ENCODE measurements around the gene SPATA13. TPM values are rescaled to one million over a fixed set of nuclear protein-coding genes. Genes with fewer than 3 reads are reported as not detected.

The SPATA13 gene
- total RNA-seq, 3 donors from 2014 or later (not counting 1 experiment from before 2014, with no cell fraction given) = 108 to 141 (median 141) TPM

DNA sequence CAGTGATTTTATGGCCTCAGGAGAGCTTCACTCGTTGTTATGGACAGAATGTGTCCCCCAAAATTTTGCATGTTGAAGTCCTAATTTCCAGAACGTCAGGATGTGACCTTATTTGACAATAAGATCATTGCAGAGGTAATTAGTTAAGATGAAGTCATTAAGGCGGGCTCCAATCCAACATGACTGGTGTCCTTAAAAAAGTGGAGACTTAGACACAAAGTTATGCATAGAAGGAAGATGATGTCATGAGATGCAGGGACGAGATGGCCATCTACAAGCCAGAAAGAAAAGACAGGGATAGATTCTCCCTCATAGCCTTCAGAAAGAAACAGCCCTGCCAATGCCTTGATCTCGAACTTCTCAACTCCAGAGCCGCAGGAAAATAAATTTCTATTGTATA lies 25.8 kb upstream of the SPATA13 start:
- H3K36me3 ChIP-seq (ENCODE audit: control insufficient read depth, insufficient read depth, low read length) = no peaks in the 10 kb centered on the region
- Mint-ChIP-seq H3K9me3 (peaks cover 2 to 3% of the 10 kb centered on the region in 2 donors), H3K27ac (no peak overlapping the region), H3K4me3 (no peak overlapping the region), H3K27me3 (ENCODE audit: low read depth in 2 of 2) (peaks cover 0 to 12% of the 10 kb centered on the region in 2 donors), H3K4me1 (peaks cover 11 to 12% of the 10 kb centered on the region in 2 donors), H3K36me3 (peaks cover 7% of the 10 kb centered on the region)
- H3K4me1 ChIP-seq (ENCODE audit: control insufficient read depth, insufficient read depth, low read length) = no peaks in the 10 kb centered on the region
- TF ChIP-seq, protein P1, sequence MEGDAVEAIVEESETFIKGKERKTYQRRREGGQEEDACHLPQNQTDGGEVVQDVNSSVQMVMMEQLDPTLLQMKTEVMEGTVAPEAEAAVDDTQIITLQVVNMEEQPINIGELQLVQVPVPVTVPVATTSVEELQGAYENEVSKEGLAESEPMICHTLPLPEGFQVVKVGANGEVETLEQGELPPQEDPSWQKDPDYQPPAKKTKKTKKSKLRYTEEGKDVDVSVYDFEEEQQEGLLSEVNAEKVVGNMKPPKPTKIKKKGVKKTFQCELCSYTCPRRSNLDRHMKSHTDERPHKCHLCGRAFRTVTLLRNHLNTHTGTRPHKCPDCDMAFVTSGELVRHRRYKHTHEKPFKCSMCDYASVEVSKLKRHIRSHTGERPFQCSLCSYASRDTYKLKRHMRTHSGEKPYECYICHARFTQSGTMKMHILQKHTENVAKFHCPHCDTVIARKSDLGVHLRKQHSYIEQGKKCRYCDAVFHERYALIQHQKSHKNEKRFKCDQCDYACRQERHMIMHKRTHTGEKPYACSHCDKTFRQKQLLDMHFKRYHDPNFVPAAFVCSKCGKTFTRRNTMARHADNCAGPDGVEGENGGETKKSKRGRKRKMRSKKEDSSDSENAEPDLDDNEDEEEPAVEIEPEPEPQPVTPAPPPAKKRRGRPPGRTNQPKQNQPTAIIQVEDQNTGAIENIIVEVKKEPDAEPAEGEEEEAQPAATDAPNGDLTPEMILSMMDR (IDR thresholded peaks at IDR 0.05) = no peak
- intact Hi-C loops (cut with micrococcal nuclease) = no loop called here
- no peak for DNase-seq
- H3K9me3 ChIP-seq (ENCODE audit: control insufficient read depth, insufficient read depth, low read length) = peaks cover 6% of the 10 kb centered on the region
- no peak for ATAC-seq
- 83% methylated on average over 6 of the region's 6 CpGs for WGBS (ENCODE audit: insufficient coverage)
- no peaks in the 10 kb centered on the region for H3K27me3 ChIP-seq (ENCODE audit: control insufficient read depth, insufficient read depth, low read length)
- H3K4me3 ChIP-seq (ENCODE audit: low read length) = no peak overlapping the region
- no peak overlapping the region for H3K27ac ChIP-seq (ENCODE audit: low read length)

DNA sequence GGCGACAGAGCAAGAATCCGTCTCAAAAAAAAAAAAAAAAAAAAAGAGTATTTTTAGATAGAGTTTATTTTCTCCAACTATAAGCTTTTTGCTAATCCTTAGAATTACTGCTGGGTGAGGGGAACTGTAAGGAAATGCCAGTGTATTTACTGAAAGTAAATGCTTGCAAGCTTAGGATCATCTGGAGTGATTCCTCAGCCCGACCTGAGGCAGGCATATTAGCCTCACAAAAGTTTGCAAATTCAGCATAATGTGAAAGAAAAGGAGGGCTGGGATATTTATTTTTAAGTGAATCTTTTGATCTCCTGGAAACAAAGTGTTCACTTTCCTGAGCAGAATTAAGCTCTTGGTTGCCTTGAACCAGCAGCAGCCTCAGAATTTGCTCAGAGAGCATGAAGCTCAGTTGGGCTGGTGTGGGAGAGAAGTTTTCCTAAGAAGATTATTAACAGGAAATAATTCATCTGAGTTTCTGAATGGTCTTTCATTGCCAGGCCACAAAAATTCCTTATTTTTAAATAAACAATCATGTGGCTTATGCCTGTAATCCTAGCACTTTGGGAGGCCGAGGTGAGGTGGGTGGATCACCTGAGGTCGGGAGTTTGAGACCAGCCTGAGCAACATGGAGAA lies 24.7 kb upstream of the SPATA13 start:
- H3K36me3 ChIP-seq (ENCODE audit: control insufficient read depth, insufficient read depth, low read length) = no peaks in the 10 kb centered on the region
- intact Hi-C loops (cut with micrococcal nuclease) = no loop called here
- Mint-ChIP-seq H3K27ac (no peak overlapping the region), H3K4me1 (peaks cover 2 to 3% of the 10 kb centered on the region in 2 donors), H3K4me3 (no peak overlapping the region), H3K9me3 (peaks cover 2 to 3% of the 10 kb centered on the region in 2 donors), H3K36me3 (peaks cover 7% of the 10 kb centered on the region), H3K27me3 (ENCODE audit: low read depth in 2 of 2) (peaks cover 0 to 12% of the 10 kb centered on the region in 2 donors)
- H3K4me3 ChIP-seq (ENCODE audit: low read length) = no peak overlapping the region
- TF ChIP-seq, protein P1 (IDR thresholded peaks at IDR 0.05) = no peak
- H3K4me1 ChIP-seq (ENCODE audit: control insufficient read depth, insufficient read depth, low read length) = no peaks in the 10 kb centered on the region
- peaks cover 6% of the 10 kb centered on the region for H3K9me3 ChIP-seq (ENCODE audit: control insufficient read depth, insufficient read depth, low read length)
- ATAC-seq (no peak), DNase-seq (no peak)
- H3K27ac ChIP-seq (ENCODE audit: low read length) = no peak overlapping the region
- no peaks in the 10 kb centered on the region for H3K27me3 ChIP-seq (ENCODE audit: control insufficient read depth, insufficient read depth, low read length)
- 84% methylated on average over 1 of the region's 5 CpGs for WGBS (ENCODE audit: insufficient coverage)

DNA sequence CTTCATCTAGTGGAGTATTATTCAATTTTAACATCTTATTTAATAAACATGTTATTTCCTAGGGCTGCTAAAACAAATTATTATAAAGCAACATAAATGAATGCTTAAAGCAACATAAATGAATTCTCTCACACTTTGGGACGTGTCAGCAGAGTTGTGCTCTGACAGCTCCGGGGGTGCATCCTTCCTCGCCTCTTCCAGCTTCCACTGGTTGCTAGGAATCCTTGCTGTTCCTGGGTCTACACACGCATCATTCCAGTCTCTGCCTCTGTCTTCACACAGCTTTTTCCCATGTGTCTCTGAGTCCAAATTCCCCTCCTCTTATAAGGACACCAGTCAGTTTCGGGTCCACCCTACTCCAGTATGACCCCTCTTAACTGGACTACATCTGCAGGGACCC lies 21.6 kb upstream of the SPATA13 start:
- TF ChIP-seq, protein P1 (IDR thresholded peaks at IDR 0.05) = no peak
- H3K27me3 Mint-ChIP-seq (ENCODE audit: low read depth in 2 of 2) = peaks cover 0 to 6% of the 10 kb centered on the region in 2 donors
- H3K4me1 Mint-ChIP-seq = no peaks in the 10 kb centered on the region
- no peak overlapping the region for H3K27ac Mint-ChIP-seq
- no peak overlapping the region for H3K4me3 ChIP-seq (ENCODE audit: low read length)
- intact Hi-C loops (cut with micrococcal nuclease) = no loop called here
- DNase-seq (no peak), ATAC-seq (no peak)
- WGBS (ENCODE audit: insufficient coverage) = 87% methylated on average over 5 of the region's 5 CpGs
- no peaks in the 10 kb centered on the region for H3K9me3 ChIP-seq (ENCODE audit: control insufficient read depth, insufficient read depth, low read length)
- no peaks in the 10 kb centered on the region for H3K27me3 ChIP-seq (ENCODE audit: control insufficient read depth, insufficient read depth, low read length)
- H3K36me3 ChIP-seq (ENCODE audit: control insufficient read depth, insufficient read depth, low read length) = no peaks in the 10 kb centered on the region
- H3K27ac ChIP-seq (ENCODE audit: low read length) = no peak overlapping the region
- no peaks in the 10 kb centered on the region for H3K4me1 ChIP-seq (ENCODE audit: control insufficient read depth, insufficient read depth, low read length)
- H3K4me3 Mint-ChIP-seq = no peak overlapping the region
- H3K36me3 Mint-ChIP-seq = no peaks in the 10 kb centered on the region
- no peaks in the 10 kb centered on the region for H3K9me3 Mint-ChIP-seq

All from natural killer cell (primary cell).